ENCODE results near the gene TLN1.

The TLN1 gene

GRCh38 chr9:35695943-35696401 is 36.0 kb downstream of the TLN1 start:
- DNase-seq: no peak
- in situ Hi-C loops (cut with HindIII; ENCODE audit: low pct_ligation_motif_present, low pct_unique_long_range_greater_than_20kb, low sequenced_read_pairs): no loop called here

GRCh38 chr9:35691757-35692301 is 40.2 kb downstream of the TLN1 start:
- in situ Hi-C loops (cut with HindIII; ENCODE audit: low pct_ligation_motif_present, low pct_unique_long_range_greater_than_20kb, low sequenced_read_pairs): no loop called here
- DNase-seq: no peak

GRCh38 chr9:35691334-35691650 is 40.7 kb downstream of the TLN1 start:
- no peak for DNase-seq
- in situ Hi-C loops (cut with HindIII; ENCODE audit: low pct_ligation_motif_present, low pct_unique_long_range_greater_than_20kb, low sequenced_read_pairs): no loop called here

GRCh38 chr9:35690614-35691333 is 41.2 kb downstream of the TLN1 start:
- in situ Hi-C loops (cut with HindIII; ENCODE audit: low pct_ligation_motif_present, low pct_unique_long_range_greater_than_20kb, low sequenced_read_pairs): no loop called here
- DNase-seq: peak; percentile 57

GRCh38 chr9:35690294-35690613 is 41.7 kb downstream of the TLN1 start:
- in situ Hi-C loops (cut with HindIII; ENCODE audit: low pct_ligation_motif_present, low pct_unique_long_range_greater_than_20kb, low sequenced_read_pairs): no loop called here
- DNase-seq: no peak

GRCh38 chr9:35689542-35690293 is 42.3 kb downstream of the TLN1 start, which contains the start of gene TPM2:
TSS of gene TPM2 (minus strand) at chr9:35689925. CDS start at chr9:35689817, 108 bp downstream.
- no peak for DNase-seq
- in situ Hi-C loops (cut with HindIII; ENCODE audit: low pct_ligation_motif_present, low pct_unique_long_range_greater_than_20kb, low sequenced_read_pairs): no loop called here

- DNase-seq: peak; percentile 35
Measured at GRCh38 chr9:35688558-35689541, 43.1 kb downstream of the TLN1 start.

GRCh38 chr9:35687972-35688557 is 43.9 kb downstream of the TLN1 start:
- DNase-seq: no peak
- in situ Hi-C loops (cut with HindIII; ENCODE audit: low pct_ligation_motif_present, low pct_unique_long_range_greater_than_20kb, low sequenced_read_pairs): no loop called here

More at GRCh38 chr9:35688558-35689541, 43.1 kb downstream of the TLN1 start:
- in situ Hi-C loops (cut with HindIII; ENCODE audit: low pct_ligation_motif_present, low pct_unique_long_range_greater_than_20kb, low sequenced_read_pairs): no loop called here

- in situ Hi-C loops (cut with HindIII; ENCODE audit: low pct_ligation_motif_present, low pct_unique_long_range_greater_than_20kb, low sequenced_read_pairs): no loop called here
- DNase-seq: no peak
Measured at GRCh38 chr9:35687306-35687705, 44.7 kb downstream of the TLN1 start.

- in situ Hi-C loops (cut with HindIII; ENCODE audit: low pct_ligation_motif_present, low pct_unique_long_range_greater_than_20kb, low sequenced_read_pairs): no loop called here
- no peak for DNase-seq
Measured at GRCh38 chr9:35686222-35687203, 45.5 kb downstream of the TLN1 start.

GRCh38 chr9:35685506-35685905 is 46.5 kb downstream of the TLN1 start:
- in situ Hi-C loops (cut with HindIII; ENCODE audit: low pct_ligation_motif_present, low pct_unique_long_range_greater_than_20kb, low sequenced_read_pairs): no loop called here
- DNase-seq: no peak

GRCh38 chr9:35684921-35685320 is 47.1 kb downstream of the TLN1 start:
- in situ Hi-C loops (cut with HindIII; ENCODE audit: low pct_ligation_motif_present, low pct_unique_long_range_greater_than_20kb, low sequenced_read_pairs): no loop called here
- DNase-seq: no peak

- no peak for DNase-seq
- in situ Hi-C loops (cut with HindIII; ENCODE audit: low pct_ligation_motif_present, low pct_unique_long_range_greater_than_20kb, low sequenced_read_pairs): no loop called here
Measured at GRCh38 chr9:35683323-35683722, 48.7 kb downstream of the TLN1 start.

- DNase-seq: no peak
- in situ Hi-C loops (cut with HindIII; ENCODE audit: low pct_ligation_motif_present, low pct_unique_long_range_greater_than_20kb, low sequenced_read_pairs): no loop called here
Measured at GRCh38 chr9:35682520-35683315, 49.3 kb downstream of the TLN1 start.

- no peak for DNase-seq
- in situ Hi-C loops (cut with HindIII; ENCODE audit: low pct_ligation_motif_present, low pct_unique_long_range_greater_than_20kb, low sequenced_read_pairs): no loop called here
Measured at GRCh38 chr9:35682051-35682450, 49.9 kb downstream of the TLN1 start.

- no peak for DNase-seq
- in situ Hi-C loops (cut with HindIII; ENCODE audit: low pct_ligation_motif_present, low pct_unique_long_range_greater_than_20kb, low sequenced_read_pairs): no loop called here
Measured at GRCh38 chr9:35681341-35682002, 50.5 kb downstream of the TLN1 start.

Measured in ACHN (cell line).